Measurements from ENCODE around the gene TMEM178B.

Gene TMEM178B

DNA sequence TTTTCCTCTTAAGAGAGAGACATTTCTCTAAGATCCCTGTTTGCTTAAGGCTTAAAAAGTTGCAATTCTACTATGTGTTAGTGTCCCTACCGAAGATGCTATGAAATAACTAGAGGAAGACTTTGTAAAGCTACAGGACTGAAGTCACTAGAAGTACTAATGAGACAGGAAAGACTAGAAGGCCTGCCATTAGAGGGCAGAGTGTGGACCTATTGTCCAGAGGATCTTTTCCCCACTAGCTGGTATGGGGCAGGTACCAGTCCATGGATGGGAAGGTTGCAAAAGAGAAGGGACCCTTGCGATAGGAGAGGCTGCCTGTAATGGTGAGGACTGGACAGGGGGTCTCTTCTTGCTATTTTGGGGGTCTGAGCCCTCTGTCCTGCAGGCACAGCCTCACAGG lies 178.1 kb downstream of the TMEM178B start:
- TF ChIP-seq, protein P1, sequence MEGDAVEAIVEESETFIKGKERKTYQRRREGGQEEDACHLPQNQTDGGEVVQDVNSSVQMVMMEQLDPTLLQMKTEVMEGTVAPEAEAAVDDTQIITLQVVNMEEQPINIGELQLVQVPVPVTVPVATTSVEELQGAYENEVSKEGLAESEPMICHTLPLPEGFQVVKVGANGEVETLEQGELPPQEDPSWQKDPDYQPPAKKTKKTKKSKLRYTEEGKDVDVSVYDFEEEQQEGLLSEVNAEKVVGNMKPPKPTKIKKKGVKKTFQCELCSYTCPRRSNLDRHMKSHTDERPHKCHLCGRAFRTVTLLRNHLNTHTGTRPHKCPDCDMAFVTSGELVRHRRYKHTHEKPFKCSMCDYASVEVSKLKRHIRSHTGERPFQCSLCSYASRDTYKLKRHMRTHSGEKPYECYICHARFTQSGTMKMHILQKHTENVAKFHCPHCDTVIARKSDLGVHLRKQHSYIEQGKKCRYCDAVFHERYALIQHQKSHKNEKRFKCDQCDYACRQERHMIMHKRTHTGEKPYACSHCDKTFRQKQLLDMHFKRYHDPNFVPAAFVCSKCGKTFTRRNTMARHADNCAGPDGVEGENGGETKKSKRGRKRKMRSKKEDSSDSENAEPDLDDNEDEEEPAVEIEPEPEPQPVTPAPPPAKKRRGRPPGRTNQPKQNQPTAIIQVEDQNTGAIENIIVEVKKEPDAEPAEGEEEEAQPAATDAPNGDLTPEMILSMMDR (conservative IDR thresholded peaks at IDR 0.05; ENCODE audit: control insufficient read depth, insufficient read depth, low read depth, low read length), result peak; percentile 17
- H3K4me3 ChIP-seq (ENCODE audit: control insufficient read depth, low read depth, low read length), result no peak overlapping the region
- peak; percentile 2 for DNase-seq (ENCODE audit: low read depth)

DNA sequence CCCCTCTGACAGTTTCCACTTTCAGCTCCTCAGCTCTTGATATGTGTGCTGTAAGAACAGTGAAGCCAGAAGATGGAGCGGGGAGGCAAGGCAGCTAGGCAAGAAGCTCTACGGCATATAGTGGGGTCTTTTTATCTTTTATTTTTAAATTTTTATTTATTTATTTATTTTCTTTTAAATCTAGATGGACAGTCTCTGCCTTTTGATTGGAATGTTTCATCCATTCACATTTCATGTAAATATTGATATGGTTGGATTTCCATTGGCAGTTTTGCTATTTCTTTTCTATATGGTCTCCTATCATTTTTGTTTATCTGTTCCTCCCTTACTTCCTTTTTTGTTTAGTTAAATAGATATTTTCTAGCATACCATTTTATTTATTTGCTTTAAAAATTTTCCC lies 183.7 kb downstream of the TMEM178B start:
- H3K4me3 ChIP-seq (ENCODE audit: control insufficient read depth, low read depth, low read length), result no peak overlapping the region
- no peak for DNase-seq (ENCODE audit: low read depth)
- TF ChIP-seq, protein P1 (conservative IDR thresholded peaks at IDR 0.05; ENCODE audit: control insufficient read depth, insufficient read depth, low read depth, low read length), result no peak

DNA sequence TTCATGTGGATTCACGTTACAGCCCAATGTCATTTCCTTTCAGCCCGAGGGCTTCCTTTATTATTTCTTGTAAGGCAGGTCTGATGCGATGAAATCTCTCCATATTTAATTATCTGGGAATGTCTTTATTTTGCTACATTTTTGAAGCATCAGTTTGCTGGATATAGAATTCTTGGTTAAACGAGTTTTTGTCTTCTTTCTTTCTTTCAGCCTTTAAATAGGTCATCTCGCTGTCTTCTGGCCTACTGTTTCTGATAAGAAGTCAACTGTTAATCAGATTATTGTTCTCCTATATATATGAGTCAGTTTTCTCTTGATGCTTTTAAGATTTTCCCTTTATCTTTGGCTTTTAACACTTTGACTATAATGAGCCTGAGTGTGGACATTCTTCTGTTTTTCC lies 184.7 kb downstream of the TMEM178B start:
- TF ChIP-seq, protein P1 (conservative IDR thresholded peaks at IDR 0.05; ENCODE audit: control insufficient read depth, insufficient read depth, low read depth, low read length), result no peak
- no peak overlapping the region for H3K4me3 ChIP-seq (ENCODE audit: control insufficient read depth, low read depth, low read length)
- DNase-seq (ENCODE audit: low read depth), result no peak

DNA sequence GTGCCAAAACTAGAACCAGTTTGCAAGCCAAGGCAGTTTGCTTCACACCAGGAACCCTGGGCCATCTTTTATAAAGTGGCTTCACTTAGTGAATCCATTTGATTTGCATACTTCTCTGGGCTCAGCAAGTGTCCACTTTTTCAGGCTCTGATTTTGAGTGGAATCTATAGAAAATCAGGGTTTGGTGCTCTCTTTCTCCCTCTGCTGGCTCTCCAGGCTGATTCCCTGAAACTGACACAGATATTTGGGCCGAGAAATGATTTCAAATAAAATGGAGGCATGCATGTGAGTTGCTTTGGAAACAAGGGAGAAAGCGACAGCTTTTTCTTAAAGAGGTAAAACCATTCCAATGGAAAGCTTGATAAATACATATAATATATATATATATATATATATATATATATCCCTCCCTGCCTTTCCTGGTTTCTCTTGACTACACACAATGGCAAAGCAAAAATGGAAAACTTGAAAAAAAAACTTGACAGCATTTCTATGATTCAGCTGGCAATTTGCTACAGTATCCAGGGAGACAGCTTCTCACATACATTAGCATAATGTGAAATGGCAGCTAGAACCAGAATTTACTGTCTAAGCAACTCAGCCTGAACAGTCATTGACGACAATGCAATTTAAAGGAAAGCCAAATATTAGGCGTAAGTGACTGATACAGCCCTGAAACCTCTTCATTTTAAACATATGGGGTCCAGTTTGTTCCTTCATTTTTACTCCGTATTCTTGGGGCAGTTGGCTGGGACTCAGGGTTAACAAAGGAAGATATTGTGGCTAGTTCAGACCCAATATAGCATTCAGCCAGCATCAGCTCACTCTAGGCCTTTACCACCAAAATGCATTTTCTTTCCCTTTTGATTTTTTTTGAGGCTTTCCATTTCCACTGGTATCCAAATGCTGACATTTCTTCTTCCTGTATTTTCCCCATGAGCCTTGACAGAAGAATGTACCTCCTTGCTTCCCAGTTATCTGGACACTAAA lies 188.5 kb downstream of the TMEM178B start:
- no peak overlapping the region for H3K4me3 ChIP-seq (ENCODE audit: control insufficient read depth, low read depth, low read length)
- peak; percentile 15 for DNase-seq (ENCODE audit: low read depth)
- TF ChIP-seq, protein P1 (conservative IDR thresholded peaks at IDR 0.05; ENCODE audit: control insufficient read depth, insufficient read depth, low read depth, low read length), result peak; percentile 30

DNA sequence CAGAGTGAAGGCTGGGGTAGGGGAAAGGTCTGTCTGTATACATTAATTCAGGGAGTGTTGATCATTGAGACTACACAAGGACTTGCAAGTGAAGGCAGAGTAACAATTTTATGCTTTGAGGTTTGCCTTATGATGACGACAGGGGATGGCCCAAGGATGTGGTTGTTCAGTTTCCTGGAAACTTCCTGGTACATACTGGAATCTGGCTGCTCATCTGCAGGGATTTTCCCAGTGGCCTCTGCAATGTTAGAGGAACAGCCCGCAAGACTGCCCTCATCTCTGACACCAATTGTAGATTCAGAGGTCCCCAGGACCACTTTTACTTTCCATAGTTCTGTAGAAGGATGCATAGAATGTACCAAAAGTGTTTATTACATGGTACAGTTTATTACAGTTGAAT lies 189.6 kb downstream of the TMEM178B start:
- no peak overlapping the region for H3K4me3 ChIP-seq (ENCODE audit: control insufficient read depth, low read depth, low read length)
- no peak for DNase-seq (ENCODE audit: low read depth)
- TF ChIP-seq, protein P1 (conservative IDR thresholded peaks at IDR 0.05; ENCODE audit: control insufficient read depth, insufficient read depth, low read depth, low read length), result no peak

DNA sequence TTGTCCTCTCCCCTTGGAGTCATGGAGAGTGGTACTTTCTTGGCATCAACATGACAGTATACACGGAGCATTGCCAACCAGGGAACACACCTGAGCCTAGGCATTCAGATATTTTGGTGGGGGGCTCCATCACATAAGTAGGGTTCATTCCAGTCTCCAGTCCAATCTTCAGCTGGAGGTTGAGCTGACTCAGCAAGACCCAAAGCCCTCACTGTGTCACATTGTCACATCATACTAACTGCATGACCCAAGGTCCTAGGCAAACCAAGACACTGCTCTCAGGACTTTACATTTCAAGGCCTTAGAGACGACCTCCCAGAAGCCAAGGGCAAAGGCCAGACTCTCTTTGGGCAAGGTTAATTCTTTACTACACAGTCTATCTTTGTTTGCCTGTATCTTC lies 190.1 kb downstream of the TMEM178B start:
- H3K4me3 ChIP-seq (ENCODE audit: control insufficient read depth, low read depth, low read length), result no peak overlapping the region
- DNase-seq (ENCODE audit: low read depth), result no peak
- TF ChIP-seq, protein P1 (conservative IDR thresholded peaks at IDR 0.05; ENCODE audit: control insufficient read depth, insufficient read depth, low read depth, low read length), result no peak
